K562 (cell line): Measurements from ENCODE around the gene ZSWIM4. TPM values are rescaled to one million over a fixed set of nuclear protein-coding genes. Genes with fewer than 3 reads are reported as not detected.

Source experiments
- CAMTA2 ChIP-seq: fragments of 250-450 bp; sonication (Bioruptor Pico); conservative IDR thresholded peaks from 2 replicates; pipeline ENCODE4 v1.5.1; 2022
- DMBX1 ChIP-seq: fragments of 250-450 bp; sonication (Bioruptor Pico); IDR thresholded peaks from 2 replicates; pipeline ENCODE4 v1.8.0; 2022; ENCODE audit warnings: inconsistent platforms, mild to moderate bottlenecking, moderate library complexity, borderline replicate concordance
- ETV5 ChIP-seq: sonication (generic); formaldehyde crosslinking; IDR thresholded peaks from 2 replicates; pipeline ENCODE4 v1.4.0; 2020; ENCODE audit warnings: low read depth, mild to moderate bottlenecking, missing genetic modification reagents
- GTF2A2 ChIP-seq: IDR thresholded peaks from 2 replicates; pipeline ENCODE4 v1.6.1; 2016; ENCODE audit warnings: mild to moderate bottlenecking, missing genetic modification characterization, missing compliant biosample characterization
- HNRNPUL1 ChIP-seq: fragments of 200-400 bp; formaldehyde crosslinking; IDR thresholded peaks from 2 replicates; pipeline ENCODE4 v1.6.1; 2017; ENCODE audit warnings: low read length
- NELFE ChIP-seq: IDR thresholded peaks from 2 replicates; pipeline ENCODE4 v1.6.1; 2011; ENCODE audit warnings: mild to moderate bottlenecking; ENCODE audit not compliant: insufficient read depth, insufficient read length
- PHB ChIP-seq: fragments of 250-450 bp; sonication (Bioruptor Pico); IDR thresholded peaks from 2 replicates; pipeline ENCODE4 v1.5.0; 2021
- SP2 ChIP-seq: IDR thresholded peaks from 2 replicates; pipeline ENCODE4 v1.6.1; 2011; ENCODE audit warnings: mild to moderate bottlenecking, low read depth, low read length, moderate library complexity; ENCODE audit not compliant: poor library complexity, severe bottlenecking; ENCODE audit errors: extremely low read depth
- TAL1 ChIP-seq: fragments of 450-650 bp; IDR thresholded peaks from 2 replicates; pipeline ENCODE4 v1.6.1; 2016; ENCODE audit warnings: mild to moderate bottlenecking
- ZNF140 ChIP-seq: fragments of 250-450 bp; sonication (Bioruptor Pico); IDR thresholded peaks from 2 replicates; pipeline ENCODE4 v1.8.0; 2021; ENCODE audit warnings: moderate library complexity, mild to moderate bottlenecking, inconsistent platforms
- polyA plus RNA-seq, 8 experiments: library from polyadenylated mRNA; depleted of rRNA in 4 of 8; stranded (reverse) in 5 of 8; unstranded in 3 of 8; fragments of >200 nt; fragmentation: Nextera tagmentation in 2 of 8; fragmentation: Illumina TruSeq in 1 of 8; extraction: Ambion mirVana in 2 of 8; extraction: Trizol in 1 of 8; gene quantifications; 2 replicates each; pipeline versions ENCODE4 v1.2.1 to v1.2.3, GENCODE V29; 2011 to 2014; ENCODE audit warnings: inconsistent platforms in 1 of 8, missing spikeins in 1 of 8
- total RNA-seq, 7 experiments: library from RNA; depleted of rRNA in 6 of 7; stranded (reverse); fragments of >200 nt in 6 of 7; fragmentation: Illumina TruSeq in 2 of 7; extraction: Trizol in 2 of 7; gene quantifications; 2 replicates each; pipeline versions ENCODE4 v1.2.1 to v1.2.3, GENCODE V29; 2011 to 2021; ENCODE audit warnings: low replicate concordance in 1 of 7
- TF ChIP-seq, protein P1 (sequence below), 3 experiments: IDR thresholded peaks in 2 of 3; conservative IDR thresholded peaks in 1 of 3; 2 replicates each; pipeline ENCODE4 v1.5.1; 2011 to 2012; ENCODE audit warnings: low read length in 3 of 3, mild to moderate bottlenecking in 3 of 3, control low read depth in 2 of 3, improper control_type of control experiment in 1 of 3, inconsistent platforms in 1 of 3, low read depth in 1 of 3, mixed read lengths in 1 of 3, moderate library complexity in 1 of 3; ENCODE audit not compliant: insufficient read depth in 2 of 3
- TF ChIP-seq, protein P2 (sequence below): fragments of 450-650 bp; IDR thresholded peaks from 2 replicates; pipeline ENCODE4 v1.6.1; 2016; ENCODE audit warnings: low read depth
- TF ChIP-seq, protein P3 (sequence below): fragments of 250-450 bp; sonication (Bioruptor Pico); IDR thresholded peaks from 2 replicates; pipeline ENCODE4 v1.8.0; 2021; ENCODE audit warnings: borderline replicate concordance, mild to moderate bottlenecking, moderate library complexity; ENCODE audit not compliant: poor library complexity, severe bottlenecking
- TF ChIP-seq, protein P4 (sequence below): sonication (generic); formaldehyde crosslinking; IDR thresholded peaks from 2 replicates; pipeline ENCODE4 v1.8.0; 2022; ENCODE audit warnings: mild to moderate bottlenecking, missing genetic modification reagents

Gene ZSWIM4
- total and polyA plus RNA-seq, 9 of the 15 experiments (the other 6 are each of a cell fraction or from before 2014, with no cell fraction given): 0.25 to 3.7 (median 0.79) TPM; not detected in 2

DNA sequence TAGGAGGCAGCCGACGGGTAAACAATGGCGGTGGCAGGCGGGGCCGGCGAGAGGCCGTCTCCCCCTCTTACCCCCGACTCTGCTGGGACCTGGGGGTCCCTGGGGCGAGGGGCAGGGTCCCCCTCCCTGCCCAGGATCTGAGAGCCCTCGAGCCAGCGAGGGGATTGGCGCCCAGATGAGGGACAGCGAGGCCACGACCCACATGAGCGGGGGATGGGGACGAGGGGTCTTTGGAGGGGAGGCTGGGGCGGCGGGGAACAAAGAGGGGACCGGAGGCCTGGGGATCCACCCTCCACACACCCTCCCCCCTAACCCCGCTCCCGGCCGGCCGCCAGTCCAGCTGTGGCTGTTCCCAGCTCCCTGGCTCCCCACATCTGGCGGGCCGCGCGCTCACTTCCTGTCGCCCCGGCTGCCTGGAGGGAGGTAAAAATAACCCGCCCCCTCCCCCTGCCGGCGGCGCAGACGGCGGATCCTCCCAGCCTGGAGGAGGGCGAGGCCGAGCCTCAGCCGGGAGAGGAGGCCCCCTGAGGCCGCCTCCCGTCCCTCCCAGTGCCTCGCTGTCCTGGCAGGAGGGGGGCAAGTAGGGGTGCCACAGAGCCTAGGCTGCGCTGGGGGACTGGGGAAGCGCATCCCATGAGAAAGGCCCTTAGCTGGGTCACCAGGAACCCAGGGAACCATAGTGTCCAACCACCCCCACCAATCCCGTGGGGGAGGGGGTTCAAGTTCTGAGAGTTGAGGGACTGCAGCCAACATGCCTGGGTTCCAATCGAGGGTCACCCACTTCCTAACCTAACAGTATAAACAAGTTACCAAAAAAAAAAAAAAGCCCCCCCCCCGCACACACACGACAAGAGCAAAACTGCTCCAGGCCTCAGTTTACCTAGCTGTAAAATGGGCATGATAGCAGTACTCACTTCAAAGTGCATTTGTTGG, 52.4 kb downstream of the ZSWIM4 start (continued):
- TF ChIP-seq, protein P1, sequence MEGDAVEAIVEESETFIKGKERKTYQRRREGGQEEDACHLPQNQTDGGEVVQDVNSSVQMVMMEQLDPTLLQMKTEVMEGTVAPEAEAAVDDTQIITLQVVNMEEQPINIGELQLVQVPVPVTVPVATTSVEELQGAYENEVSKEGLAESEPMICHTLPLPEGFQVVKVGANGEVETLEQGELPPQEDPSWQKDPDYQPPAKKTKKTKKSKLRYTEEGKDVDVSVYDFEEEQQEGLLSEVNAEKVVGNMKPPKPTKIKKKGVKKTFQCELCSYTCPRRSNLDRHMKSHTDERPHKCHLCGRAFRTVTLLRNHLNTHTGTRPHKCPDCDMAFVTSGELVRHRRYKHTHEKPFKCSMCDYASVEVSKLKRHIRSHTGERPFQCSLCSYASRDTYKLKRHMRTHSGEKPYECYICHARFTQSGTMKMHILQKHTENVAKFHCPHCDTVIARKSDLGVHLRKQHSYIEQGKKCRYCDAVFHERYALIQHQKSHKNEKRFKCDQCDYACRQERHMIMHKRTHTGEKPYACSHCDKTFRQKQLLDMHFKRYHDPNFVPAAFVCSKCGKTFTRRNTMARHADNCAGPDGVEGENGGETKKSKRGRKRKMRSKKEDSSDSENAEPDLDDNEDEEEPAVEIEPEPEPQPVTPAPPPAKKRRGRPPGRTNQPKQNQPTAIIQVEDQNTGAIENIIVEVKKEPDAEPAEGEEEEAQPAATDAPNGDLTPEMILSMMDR (IDR thresholded peaks at IDR 0.05 in 2 of 3, conservative IDR thresholded peaks at IDR 0.05 in 1 of 3; ENCODE audit: insufficient read depth in 2 of 3, low read depth in 1 of 3, low read length in 3 of 3): peak in 2 of 3 experiments; percentile 40 to 46; a peak in 4 of 6 replicates
- TF ChIP-seq ETV5 (CRISPR knock-in tag) (peak; percentile 94), GTF2A2 (no peak), NELFE (no peak), PHB (no peak), TAL1 (peak; percentile 12; the same call in 1 of the 2 replicates), DMBX1 (CRISPR knock-in tag) (peak; percentile 48; the same call in 1 of the 2 replicates), CAMTA2 (CRISPR knock-in tag) (no peak), HNRNPUL1 (no peak), SP2 (no peak), ZNF140 (CRISPR knock-in tag) (no peak)
- TF ChIP-seq, protein P2, sequence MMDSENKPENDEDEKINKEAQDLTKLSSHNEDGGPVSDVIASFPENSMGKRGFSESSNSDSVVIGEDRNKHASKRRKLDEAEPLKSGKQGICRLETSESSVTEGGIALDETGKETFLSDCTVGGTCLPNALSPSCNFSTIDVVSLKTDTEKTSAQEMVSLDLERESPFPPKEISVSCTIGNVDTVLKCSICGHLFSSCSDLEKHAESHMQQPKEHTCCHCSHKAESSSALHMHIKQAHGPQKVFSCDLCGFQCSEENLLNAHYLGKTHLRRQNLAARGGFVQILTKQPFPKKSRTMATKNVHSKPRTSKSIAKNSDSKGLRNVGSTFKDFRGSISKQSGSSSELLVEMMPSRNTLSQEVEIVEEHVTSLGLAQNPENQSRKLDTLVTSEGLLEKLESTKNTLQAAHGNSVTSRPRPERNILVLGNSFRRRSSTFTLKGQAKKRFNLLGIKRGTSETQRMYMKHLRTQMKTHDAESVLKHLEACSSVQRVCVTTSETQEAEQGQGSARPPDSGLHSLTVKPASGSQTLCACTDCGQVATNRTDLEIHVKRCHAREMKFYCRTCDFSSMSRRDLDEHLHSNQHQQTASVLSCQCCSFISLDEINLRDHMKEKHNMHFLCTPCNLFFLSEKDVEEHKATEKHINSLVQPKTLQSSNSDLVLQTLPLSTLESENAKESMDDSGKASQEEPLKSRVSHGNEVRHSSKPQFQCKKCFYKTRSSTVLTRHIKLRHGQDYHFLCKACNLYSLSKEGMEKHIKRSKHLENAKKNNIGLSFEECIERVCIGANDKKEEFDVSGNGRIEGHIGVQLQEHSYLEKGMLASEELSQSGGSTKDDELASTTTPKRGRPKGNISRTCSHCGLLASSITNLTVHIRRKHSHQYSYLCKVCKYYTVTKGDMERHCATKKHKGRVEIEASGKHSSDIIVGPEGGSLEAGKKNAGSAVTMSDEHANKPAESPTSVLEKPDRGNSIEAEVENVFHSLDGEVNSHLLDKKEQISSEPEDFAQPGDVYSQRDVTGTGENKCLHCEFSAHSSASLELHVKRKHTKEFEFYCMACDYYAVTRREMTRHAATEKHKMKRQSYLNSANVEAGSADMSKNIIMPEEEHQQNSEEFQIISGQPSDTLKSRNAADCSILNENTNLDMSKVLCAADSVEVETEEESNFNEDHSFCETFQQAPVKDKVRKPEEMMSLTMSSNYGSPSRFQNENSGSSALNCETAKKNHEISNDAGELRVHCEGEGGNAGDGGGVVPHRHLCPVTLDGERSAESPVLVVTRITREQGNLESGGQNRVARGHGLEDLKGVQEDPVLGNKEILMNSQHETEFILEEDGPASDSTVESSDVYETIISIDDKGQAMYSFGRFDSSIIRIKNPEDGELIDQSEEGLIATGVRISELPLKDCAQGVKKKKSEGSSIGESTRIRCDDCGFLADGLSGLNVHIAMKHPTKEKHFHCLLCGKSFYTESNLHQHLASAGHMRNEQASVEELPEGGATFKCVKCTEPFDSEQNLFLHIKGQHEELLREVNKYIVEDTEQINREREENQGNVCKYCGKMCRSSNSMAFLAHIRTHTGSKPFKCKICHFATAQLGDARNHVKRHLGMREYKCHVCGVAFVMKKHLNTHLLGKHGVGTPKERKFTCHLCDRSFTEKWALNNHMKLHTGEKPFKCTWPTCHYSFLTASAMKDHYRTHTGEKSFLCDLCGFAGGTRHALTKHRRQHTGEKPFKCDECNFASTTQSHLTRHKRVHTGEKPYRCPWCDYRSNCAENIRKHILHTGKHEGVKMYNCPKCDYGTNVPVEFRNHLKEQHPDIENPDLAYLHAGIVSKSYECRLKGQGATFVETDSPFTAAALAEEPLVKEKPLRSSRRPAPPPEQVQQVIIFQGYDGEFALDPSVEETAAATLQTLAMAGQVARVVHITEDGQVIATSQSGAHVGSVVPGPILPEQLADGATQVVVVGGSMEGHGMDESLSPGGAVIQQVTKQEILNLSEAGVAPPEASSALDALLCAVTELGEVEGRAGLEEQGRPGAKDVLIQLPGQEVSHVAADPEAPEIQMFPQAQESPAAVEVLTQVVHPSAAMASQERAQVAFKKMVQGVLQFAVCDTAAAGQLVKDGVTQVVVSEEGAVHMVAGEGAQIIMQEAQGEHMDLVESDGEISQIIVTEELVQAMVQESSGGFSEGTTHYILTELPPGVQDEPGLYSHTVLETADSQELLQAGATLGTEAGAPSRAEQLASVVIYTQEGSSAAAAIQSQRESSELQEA: peak; percentile 35; the same call in 1 of the 2 replicates
- TF ChIP-seq, protein P3, sequence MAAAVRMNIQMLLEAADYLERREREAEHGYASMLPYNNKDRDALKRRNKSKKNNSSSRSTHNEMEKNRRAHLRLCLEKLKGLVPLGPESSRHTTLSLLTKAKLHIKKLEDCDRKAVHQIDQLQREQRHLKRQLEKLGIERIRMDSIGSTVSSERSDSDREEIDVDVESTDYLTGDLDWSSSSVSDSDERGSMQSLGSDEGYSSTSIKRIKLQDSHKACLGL (CRISPR knock-in tag): no peak
- TF ChIP-seq, protein P4, sequence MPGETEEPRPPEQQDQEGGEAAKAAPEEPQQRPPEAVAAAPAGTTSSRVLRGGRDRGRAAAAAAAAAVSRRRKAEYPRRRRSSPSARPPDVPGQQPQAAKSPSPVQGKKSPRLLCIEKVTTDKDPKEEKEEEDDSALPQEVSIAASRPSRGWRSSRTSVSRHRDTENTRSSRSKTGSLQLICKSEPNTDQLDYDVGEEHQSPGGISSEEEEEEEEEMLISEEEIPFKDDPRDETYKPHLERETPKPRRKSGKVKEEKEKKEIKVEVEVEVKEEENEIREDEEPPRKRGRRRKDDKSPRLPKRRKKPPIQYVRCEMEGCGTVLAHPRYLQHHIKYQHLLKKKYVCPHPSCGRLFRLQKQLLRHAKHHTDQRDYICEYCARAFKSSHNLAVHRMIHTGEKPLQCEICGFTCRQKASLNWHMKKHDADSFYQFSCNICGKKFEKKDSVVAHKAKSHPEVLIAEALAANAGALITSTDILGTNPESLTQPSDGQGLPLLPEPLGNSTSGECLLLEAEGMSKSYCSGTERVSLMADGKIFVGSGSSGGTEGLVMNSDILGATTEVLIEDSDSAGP: peak; percentile 31; the same call in 1 of the 2 replicates
